HepG2 (cell line): ENCODE measurements around the gene ADGRD1.

ENCODE experiments used
- GABPA ChIP-seq, 2 experiments: IDR thresholded peaks; 2 replicates each; pipeline ENCODE4 v1.6.1; 2011 to 2016; ENCODE audit warnings: low read depth in 2 of 2, low read length in 1 of 2, missing biosample characterization in 1 of 2, missing genetic modification characterization in 1 of 2
- GLI4 ChIP-seq: sonication (generic); formaldehyde crosslinking; IDR thresholded peaks from 2 replicates; pipeline ENCODE4 v1.5.1; 2020; ENCODE audit warnings: missing genetic modification reagents, mild to moderate bottlenecking, moderate library complexity, borderline replicate concordance

DNA sequence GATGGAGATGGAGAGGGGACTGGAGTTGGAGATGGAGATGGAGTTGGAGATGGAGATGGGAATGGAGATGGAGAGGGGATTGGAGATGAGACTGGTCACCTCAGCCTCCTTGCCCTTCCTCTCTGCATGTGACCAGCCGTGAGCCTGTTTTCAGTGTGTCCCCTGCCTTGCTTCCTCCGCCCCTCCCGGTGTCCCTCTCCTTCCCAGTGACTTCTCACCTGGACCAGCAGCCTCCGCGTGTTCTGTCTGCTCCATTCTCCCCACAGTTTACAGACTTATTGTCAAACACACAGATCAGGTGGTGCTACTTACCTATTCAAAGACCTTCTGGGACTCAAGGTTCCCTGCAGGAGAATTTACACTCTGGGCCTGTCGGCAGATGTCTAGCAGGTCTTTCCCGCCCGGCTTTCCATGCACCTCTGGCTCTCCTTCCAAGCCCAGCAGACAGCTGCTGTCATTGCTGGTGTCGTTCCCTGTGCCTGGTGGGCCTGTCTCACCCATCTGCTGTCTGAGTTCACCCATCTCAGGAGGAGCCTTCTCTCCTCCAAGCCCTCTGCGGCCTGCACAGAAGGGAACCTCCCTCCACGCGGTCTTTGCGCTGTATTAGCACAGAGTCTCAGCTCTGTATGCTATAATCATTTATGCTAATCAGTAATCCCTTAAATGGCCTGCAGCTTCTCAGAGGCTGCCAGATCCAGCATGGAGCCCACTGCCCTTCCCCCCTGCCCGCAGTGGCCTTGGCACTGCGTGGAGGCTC lies 62.1 kb downstream of the ADGRD1 start:
- TF ChIP-seq GLI4 (CRISPR knock-in tag) (no peak), GABPA (IDR thresholded peaks at IDR 0.05; ENCODE audit: low read depth, low read length) (no peak), GABPA (CRISPR knock-in tag; IDR thresholded peaks at IDR 0.05; ENCODE audit: low read depth) (no peak)
